ENCODE data around the gene NCOR1.

The NCOR1 gene

DNA sequence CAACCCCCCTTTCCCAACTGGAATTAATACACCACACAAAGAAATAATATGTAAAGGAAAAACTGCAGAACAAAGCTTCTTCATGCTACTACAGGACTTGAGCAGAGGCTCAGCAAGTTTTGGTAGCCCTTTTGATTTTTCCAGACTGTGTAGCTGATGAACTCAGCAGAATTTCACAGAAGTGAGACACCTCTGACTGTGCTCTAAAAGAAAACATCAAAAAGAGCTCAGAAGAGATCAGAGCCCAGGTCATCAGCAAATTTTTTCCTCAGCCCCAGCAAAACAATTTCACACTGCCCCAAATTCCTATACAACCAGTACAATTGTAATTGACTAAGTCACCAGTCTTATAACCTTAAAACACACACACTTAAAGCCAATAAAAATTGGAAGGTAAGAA, 177.7 kb downstream of the NCOR1 start:
- in situ Hi-C loops (cut with MboI; ENCODE audit: low sequenced_read_pairs) = no loop called here

DNA sequence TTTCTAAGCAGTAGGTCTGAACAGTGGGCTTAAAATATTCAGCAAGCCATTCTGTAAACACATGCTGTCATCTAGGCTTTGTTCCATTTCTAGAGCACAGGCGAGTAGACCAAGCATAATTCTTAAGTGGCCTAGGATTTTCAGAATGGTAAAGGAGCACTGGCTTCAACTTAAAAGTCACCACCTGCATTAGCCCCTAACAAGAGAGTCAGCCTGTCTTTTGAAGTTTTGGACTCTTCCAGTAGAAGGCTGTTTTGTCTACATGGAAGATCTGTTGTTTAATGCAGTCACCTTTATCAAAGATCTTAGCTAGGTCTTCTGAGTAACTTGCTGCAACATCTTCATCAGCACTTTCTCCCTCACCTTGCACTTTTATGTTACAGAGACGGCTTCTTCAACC, 179.1 kb downstream of the NCOR1 start:
- in situ Hi-C loops (cut with MboI; ENCODE audit: low sequenced_read_pairs) = no loop called here

DNA sequence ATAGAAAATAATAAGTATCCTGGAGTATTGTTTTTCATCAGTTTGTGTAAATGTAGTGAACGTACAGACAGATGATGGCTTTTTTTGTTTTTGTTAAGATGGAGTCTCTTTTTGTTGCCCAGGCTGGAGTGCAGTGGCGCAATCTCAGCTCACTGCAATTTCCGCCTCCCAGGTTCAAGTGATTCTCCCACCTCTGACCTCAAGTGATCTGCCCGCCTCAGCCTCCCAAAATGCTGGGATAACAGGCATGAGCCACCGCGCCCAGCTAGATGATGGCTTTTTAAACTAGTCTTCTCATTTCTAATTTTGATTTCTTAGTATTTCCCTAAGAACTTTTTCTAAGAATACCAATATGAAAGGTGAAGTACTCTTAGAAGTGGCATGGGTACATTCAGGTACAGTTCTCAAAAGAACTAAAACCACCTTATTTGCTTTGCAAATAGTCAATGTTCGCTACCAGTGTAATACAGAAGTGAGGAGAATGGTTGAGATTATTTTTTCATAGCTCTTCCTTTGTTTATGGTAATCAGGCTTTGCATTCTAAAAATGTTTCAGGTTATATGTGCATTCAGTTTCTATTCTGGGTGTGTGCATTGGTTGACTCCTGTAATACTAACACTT, 181.5 kb downstream of the NCOR1 start:
- in situ Hi-C loops (cut with MboI; ENCODE audit: low sequenced_read_pairs) = no loop called here

DNA sequence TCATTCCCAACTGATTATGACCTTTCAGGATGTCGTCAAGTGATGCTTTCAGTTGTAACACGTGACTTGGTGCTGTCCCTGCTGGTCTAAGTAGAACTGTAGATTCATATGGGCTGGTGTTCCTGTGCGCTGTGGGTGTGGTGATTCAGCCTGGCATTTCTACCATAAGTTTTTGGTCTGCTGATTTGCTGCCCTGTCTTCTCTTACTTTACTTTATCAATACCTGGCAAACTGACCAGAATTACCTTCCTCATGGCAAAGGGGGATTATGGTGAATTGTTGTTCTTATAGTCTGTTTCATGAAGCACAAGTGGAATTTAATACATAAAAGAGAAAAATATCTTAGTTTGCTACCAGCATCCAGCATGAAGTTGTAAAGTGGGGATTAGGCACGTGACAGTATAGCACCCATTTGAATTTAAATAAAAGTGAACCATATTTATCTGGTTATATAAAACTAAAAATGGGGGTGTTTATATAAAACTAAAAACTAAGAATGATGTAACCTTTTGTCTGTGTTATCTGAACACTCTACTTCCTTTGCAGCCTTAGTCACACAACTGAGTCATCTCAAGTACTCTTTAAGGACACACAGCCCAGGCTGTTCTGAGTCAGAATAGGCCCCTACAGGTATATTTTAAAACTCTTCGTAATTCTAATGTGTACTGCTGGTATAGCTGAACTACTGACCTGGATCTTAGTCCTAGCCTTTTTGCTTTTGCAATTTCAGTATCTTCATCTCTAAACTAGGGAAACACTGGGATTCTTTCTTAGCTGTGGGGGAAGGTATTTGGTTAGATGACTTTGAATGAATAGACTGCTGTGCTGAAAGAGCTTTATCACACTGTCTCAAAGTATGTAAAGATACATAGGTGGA, 187.4 kb downstream of the NCOR1 start:
- in situ Hi-C loops (cut with MboI; ENCODE audit: low sequenced_read_pairs) = no loop called here

DNA sequence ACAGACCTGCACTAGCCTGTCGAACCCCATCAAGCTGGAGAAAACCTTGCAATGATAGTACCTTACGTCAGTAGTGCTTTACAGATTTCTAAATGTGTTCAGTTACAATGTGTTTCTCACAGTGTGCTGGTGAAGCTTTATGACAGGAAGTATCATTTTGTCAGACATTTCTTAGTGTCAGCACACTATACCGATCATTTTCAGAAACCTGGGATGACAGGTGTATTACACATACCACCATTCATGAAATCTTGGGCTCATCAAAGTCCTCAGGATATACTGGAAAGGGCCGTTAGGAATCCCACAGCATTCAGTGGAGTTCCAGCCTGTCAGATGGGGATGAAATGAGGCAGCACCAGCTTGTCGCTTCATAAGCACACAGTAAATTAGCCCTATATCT, 188.4 kb downstream of the NCOR1 start:
- in situ Hi-C loops (cut with MboI; ENCODE audit: low sequenced_read_pairs) = no loop called here

DNA sequence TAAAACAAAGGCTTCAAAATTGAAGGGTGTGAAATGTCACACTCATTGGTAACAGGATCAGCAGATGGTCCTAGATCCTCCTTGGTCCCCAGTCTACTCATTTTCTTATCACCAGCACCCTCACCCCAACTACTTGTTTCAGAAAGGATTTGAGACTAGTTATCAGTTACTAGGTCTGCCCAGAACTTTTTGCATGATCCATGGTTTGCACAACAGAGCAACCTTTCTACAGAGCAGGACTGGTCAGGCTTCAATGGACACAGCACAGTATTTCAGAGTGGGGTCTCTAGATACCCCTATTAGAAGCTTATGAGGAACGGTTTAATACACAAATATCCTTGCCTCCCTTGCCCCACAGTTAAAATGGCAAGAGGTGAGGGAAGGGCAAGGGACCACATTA, 190.1 kb downstream of the NCOR1 start:
- in situ Hi-C loops (cut with MboI; ENCODE audit: low sequenced_read_pairs) = no loop called here

DNA sequence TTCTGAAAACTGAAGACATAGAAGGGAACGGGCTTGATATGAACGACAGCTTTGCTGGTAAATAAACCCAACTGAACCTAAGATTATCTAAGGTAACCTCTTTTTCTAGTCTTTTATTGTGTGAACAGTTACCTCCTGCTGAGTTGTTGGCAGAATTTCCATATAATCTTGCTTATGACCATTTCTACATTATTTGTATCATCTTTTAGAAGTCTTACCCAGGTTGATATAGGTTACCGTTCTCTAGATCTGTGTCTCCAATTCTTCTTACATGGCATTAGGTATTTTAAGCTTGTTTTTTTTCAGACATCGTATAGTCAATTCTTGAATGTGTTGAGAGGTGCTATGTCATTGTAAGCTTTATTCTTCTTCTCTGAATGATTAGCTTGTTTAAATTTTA, 191.5 kb downstream of the NCOR1 start:
- in situ Hi-C loops (cut with MboI; ENCODE audit: low sequenced_read_pairs) = no loop called here

DNA sequence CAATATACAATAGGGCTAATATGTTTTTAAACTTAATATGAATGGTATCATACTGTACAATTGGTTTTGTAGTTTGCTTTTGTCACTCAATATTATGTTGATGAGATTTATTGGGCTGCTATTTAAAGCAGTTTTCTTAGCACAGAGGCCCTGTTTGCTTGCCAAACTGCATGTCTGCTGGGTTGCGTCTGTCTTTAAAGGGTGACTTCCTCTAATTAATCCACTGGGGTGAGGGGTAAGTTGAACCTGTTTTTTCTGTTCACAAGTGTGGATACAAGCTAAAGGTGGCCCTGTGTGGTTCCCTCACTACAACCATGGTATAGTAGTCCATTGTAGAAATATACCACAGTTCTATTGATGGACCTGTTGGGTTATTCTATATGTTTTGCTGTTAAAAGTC, 196.0 kb downstream of the NCOR1 start:
- in situ Hi-C loops (cut with MboI; ENCODE audit: low sequenced_read_pairs) = no loop called here

DNA sequence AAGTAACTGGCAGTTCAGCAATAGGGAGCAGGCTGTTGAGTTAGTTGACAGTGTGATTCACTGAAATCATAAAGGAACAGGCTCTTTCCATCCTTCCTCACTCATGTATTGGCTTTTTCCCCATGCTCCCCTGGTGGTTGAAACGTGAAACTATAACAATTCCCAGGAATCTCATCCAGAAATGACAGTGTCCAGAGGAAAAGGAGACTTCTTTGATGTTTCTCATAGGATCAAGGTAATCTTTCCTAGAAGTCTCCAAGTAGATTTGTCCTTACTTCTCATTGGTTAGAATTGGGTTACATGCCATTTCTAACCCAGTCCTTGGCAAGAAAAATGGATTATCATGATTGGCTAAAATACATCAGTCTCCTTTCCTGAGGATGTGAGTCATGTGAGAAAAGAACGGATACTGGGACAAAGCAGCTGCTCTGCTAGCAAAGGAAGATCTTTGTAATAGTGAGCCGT, 201.4 kb downstream of the NCOR1 start:
- in situ Hi-C loops (cut with MboI; ENCODE audit: low sequenced_read_pairs) = no loop called here

DNA sequence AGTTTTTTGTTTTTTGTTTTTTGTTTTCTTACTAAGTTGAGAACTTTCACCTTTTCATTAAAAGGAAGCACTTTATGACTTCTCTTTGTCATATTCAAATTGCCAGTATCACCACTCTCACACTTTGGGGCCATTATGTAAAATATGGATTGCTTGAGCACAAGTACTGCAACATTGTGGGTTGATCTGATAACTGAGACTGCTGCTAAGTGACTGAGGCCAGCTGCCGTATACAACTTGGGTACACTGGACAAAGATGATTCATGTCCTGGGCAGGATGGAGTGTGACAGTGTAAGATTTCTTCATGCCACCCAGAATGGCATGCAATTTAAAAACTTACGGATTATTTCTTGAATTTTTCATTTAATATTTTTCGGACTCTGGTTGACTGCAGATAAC, 207.9 kb downstream of the NCOR1 start:
- in situ Hi-C loops (cut with MboI; ENCODE audit: low sequenced_read_pairs) = no loop called here

DNA sequence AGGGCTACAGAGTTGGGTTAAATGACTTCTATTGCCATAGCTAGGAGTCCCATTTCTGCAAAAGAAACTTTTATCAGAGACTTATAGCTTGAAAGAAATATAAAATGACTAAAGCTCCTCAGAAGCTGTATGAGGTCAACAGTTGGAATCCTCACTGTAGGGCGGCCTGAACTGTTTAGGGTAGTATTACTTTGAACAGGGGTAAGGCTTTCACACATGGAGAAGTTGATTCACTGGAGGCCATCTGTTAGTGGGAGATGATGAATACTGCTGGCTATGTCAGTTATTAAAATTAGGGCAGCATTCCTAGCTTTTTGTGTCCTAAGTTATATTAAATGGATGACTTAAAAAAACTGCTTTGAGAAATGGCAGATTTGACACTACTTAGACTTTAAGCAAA, 209.7 kb downstream of the NCOR1 start:
- in situ Hi-C loops (cut with MboI; ENCODE audit: low sequenced_read_pairs) = no loop called here

DNA sequence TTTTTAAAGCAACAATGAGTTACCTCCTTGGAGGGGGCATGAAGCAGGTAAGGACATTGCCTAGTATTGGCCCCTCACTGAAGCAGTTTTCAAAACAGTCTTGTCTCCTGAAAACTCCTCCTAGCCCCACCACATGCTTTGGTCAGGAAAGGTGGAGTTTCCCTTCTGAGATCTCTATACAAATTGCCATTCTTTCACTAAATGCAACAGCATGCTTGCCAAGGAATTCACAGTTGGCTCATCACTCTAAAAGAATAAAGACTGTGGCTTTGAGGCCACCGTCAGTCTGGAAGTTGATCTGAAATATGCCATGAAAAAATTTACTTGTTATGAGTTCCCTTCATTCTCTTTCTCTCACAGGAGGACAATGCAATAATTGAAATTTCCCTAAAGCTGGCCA, 211.5 kb downstream of the NCOR1 start:
- in situ Hi-C loops (cut with MboI; ENCODE audit: low sequenced_read_pairs) = no loop called here

DNA sequence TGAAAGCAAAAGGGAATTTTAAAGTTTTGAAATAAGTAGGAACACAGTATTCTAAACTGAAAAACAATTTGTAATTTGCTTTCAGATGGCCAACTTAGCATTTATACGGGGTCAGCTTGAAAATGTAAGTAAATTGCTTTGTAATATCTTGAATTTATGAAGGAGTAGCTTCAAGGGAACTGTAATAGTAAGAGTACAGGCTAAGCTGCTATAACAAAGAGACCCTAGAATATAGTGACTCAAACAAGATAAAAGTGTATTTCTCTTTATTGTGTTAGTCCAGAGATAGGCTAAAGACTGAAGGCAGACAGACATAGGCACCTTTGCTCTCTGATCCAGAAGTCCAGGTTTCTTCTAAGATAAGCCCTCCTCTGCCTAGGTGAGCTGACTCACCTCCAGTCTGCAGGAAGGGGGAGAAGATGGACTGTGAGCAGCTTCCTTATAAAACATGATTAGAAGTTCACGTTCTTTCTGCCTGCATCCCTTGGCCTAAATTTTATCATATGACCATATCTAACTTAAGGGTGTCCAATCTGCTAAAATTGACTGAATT, 212.6 kb downstream of the NCOR1 start:
- in situ Hi-C loops (cut with MboI; ENCODE audit: low sequenced_read_pairs) = no loop called here

DNA sequence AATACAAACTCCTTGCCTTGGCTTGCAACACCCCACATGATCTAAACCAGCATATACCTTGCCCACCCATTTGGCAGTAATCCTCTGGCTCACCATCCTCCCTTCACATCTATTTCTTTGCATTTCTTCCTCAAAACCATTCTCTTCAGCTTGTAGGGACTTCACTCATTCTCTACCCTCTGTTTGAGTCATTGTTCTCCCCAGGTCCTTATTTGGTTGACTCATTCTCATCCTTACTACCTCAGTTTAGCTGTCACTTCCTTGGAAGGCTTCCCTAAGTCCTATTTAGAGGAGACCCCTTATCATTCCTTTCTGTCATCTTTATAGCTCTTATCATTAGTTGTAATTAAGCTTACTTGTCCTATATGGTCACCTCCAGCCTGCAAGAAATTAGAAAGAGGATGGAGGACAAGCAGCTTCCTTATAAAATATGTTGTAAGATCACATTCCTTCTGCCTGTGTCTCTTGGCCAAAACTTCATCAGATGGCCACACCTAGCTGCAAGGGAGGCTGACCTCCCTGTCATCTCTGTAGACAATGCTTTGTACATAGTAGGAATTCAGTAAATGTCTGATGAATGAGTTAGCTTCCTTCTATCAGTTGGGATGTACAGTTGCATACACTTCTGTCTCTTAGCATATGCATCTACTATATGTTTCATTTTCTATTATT, 214.0 kb downstream of the NCOR1 start:
- in situ Hi-C loops (cut with MboI; ENCODE audit: low sequenced_read_pairs) = no loop called here

DNA sequence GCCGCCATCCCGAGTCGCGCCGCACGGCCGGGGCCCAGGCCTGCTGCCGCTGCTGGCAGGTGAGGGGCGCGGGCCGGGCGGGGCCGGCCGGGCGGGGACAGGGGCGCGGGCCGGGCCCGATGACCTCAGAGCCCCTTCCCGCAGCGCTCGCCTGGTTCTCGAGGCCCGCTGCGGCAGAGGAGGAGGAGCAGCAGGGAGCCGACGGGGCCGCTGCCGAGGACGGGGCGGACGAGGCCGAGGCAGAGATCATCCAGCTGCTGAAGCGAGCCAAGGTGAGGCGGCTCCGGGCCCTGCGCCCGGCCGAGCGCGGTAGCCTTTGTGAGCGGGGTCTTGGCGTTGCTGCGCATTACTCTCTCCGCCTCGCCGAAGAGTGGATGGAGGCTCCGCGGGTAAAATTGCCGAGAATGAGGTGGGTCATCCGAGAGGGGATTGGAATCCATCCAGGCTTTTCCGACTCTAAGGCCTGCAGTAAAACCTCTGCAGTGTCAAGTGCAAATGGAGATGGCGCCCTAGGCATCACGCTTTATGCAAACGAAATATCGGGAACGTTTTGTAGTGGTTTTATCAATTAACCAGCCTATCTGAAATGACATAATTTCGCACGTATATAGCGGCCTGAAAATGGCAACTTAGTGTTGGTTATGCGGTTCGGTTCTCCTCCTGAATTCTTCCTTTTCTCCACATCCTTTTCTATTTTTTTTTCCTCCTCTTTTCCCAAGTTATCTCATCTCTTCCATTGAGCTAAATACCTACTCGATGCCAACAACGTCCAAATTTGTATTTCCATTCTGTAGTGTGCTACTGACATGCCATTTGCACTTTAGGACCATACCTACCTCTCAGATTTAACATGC, 215.1 kb downstream of the NCOR1 start:
- in situ Hi-C loops (cut with MboI; ENCODE audit: low sequenced_read_pairs) = no loop called here

DNA sequence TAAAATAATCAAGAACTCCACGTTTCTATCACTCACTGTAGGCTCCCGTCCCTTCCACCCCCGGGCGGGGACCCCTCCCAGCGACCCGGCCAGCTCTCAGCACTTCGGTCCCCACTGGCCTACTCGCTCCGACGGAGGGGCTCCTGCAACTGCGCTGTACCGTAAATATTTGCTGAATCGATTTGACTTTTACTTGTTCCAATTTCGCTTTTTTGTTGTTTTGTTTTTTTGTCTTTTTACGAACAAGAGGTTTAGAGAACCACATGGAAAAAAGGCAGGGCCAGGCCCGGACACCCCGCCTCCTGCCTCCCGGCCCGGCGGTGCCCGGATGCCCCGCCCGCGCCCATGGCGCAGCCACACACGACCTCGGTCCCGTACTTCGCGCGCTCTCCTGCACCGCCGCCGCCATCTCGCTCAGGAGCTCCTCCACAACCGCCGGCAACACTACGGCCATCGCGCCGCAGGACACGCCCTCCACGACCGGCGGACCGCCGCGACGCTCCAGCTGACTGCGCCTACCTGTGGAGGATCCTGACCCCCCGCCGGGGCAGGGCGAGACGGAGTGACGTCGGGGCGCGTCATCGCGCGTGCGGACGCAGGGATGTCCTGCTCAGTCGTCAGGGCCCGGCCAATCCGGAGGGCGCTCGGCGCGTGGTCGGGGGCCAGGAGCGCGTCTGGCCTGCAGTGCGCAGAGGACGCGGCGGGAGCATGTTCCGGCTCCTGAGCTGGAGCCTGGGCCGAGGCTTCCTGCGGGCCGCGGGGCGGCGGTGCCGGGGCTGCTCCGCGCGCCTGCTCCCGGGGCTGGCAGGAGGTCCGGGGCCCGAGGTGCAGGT, 216.0 kb downstream of the NCOR1 start, which contains the start of the genes TTC19 and ZSWIM7:
Gene TTC19 (plus strand): TSS at position 684 of the 833 bp plus-strand sequence. CDS start 25 bp downstream, at position 709.
Gene ZSWIM7 (minus strand): TSS at position 564 of the 833 bp plus-strand sequence. CDS start 110 bp downstream, at position 454.
- in situ Hi-C loops (cut with MboI; ENCODE audit: low sequenced_read_pairs) = no loop called here

DNA sequence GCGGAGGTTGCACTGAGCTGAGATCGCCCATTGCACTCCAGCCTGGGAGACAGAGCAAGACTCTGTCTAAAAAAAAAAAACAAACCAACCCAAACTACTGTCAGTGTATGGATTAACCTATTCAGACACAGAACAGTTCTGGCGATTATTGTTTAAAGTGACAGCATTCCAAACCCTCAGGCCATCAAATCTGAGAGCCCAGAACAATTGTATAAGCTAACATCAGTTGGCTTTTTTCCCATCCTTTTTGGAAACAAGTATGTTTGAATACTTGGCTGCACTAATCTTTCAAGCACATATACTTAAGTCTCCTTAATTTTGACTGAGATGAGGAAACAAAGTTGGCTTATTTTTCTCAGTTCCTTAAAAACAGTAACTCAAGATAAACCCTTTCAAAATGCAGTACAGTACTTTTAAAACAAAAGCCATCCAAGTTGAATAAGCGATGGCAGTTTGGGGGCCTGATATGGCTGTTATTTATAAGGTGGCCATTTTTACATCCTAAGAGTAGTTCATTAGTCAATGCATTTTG, 217.2 kb downstream of the NCOR1 start:
- in situ Hi-C loops (cut with MboI; ENCODE audit: low sequenced_read_pairs) = no loop called here

DNA sequence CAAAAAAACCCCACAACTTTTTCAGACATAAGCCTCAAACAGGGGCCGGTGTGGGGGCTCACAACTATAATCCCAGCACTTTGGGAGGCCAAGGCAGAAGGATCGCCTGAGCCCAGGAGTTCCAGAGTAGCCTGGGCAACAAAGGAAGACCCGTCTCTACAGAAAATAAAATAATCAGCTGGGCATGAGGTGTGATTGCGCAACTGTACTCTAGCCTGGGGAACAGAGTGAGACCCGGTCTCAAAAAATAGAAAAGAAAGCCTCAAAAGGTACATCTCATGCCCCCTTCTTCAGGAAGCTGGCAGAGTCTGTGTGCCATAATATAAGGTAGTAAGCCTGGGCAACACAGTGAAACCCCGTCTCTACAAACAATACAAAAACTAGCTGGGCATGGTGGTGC, 219.0 kb downstream of the NCOR1 start:
- in situ Hi-C loops (cut with MboI; ENCODE audit: low sequenced_read_pairs) = no loop called here

All from hTERT RPE-1 (cell line).